ENCODE measurements around the gene ACSM6.

DNA sequence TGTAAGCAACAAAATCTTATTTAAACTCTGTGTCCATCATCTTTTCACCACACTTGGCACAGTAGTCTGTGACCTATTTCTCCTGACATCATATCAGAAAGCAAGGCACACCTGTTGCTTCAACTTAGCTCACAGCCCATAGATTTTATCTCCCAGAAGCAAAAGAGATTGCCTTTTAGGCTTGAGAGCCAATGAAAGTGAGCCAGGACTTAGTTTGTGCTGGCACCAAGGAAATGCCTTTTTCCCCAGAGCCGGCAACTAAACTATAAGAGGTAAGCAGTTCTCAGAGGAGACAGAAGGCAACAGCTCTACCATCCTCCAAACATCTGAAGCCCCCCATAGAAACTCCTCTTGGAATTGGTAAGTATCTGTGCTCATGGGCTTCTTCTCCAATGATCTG lies at the start of gene ACSM6:
- TF ChIP-seq, protein P1, sequence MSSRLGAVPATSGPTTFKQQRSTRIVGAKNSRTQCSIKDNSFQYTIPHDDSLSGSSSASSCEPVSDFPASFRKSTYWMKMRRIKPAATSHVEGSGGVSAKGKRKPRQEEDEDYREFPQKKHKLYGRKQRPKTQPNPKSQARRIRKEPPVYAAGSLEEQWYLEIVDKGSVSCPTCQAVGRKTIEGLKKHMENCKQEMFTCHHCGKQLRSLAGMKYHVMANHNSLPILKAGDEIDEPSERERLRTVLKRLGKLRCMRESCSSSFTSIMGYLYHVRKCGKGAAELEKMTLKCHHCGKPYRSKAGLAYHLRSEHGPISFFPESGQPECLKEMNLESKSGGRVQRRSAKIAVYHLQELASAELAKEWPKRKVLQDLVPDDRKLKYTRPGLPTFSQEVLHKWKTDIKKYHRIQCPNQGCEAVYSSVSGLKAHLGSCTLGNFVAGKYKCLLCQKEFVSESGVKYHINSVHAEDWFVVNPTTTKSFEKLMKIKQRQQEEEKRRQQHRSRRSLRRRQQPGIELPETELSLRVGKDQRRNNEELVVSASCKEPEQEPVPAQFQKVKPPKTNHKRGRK (CRISPR knock-in tag; IDR thresholded peaks at IDR 0.05; ENCODE audit: borderline replicate concordance) = no peak
- TF ChIP-seq CBFB (CRISPR knock-in tag; IDR thresholded peaks at IDR 0.05; ENCODE audit: low read depth) (no peak), SP1 (CRISPR knock-in tag; conservative IDR thresholded peaks at IDR 0.05) (no peak), TEAD1 (CRISPR knock-in tag; IDR thresholded peaks at IDR 0.05) (no peak), ELF4 (CRISPR knock-in tag; IDR thresholded peaks at IDR 0.05; ENCODE audit: low read depth) (no peak), GRHL2 (CRISPR knock-in tag; IDR thresholded peaks at IDR 0.05; ENCODE audit: insufficient replicate concordance, severe bottlenecking) (no peak), ZNF121 (CRISPR knock-in tag; IDR thresholded peaks at IDR 0.05) (no peak), FOXK1 (CRISPR knock-in tag; IDR thresholded peaks at IDR 0.05) (no peak)
- TF ChIP-seq, protein P2, sequence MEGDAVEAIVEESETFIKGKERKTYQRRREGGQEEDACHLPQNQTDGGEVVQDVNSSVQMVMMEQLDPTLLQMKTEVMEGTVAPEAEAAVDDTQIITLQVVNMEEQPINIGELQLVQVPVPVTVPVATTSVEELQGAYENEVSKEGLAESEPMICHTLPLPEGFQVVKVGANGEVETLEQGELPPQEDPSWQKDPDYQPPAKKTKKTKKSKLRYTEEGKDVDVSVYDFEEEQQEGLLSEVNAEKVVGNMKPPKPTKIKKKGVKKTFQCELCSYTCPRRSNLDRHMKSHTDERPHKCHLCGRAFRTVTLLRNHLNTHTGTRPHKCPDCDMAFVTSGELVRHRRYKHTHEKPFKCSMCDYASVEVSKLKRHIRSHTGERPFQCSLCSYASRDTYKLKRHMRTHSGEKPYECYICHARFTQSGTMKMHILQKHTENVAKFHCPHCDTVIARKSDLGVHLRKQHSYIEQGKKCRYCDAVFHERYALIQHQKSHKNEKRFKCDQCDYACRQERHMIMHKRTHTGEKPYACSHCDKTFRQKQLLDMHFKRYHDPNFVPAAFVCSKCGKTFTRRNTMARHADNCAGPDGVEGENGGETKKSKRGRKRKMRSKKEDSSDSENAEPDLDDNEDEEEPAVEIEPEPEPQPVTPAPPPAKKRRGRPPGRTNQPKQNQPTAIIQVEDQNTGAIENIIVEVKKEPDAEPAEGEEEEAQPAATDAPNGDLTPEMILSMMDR (IDR thresholded peaks at IDR 0.05) = no peak
- TF ChIP-seq, protein P3, sequence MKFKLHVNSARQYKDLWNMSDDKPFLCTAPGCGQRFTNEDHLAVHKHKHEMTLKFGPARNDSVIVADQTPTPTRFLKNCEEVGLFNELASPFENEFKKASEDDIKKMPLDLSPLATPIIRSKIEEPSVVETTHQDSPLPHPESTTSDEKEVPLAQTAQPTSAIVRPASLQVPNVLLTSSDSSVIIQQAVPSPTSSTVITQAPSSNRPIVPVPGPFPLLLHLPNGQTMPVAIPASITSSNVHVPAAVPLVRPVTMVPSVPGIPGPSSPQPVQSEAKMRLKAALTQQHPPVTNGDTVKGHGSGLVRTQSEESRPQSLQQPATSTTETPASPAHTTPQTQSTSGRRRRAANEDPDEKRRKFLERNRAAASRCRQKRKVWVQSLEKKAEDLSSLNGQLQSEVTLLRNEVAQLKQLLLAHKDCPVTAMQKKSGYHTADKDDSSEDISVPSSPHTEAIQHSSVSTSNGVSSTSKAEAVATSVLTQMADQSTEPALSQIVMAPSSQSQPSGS (CRISPR knock-in tag; IDR thresholded peaks at IDR 0.05; ENCODE audit: borderline replicate concordance, low read depth) = no peak
- TF ChIP-seq, protein P4, sequence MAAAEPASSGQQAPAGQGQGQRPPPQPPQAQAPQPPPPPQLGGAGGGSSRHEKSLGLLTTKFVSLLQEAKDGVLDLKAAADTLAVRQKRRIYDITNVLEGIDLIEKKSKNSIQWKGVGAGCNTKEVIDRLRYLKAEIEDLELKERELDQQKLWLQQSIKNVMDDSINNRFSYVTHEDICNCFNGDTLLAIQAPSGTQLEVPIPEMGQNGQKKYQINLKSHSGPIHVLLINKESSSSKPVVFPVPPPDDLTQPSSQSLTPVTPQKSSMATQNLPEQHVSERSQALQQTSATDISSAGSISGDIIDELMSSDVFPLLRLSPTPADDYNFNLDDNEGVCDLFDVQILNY (CRISPR knock-in tag; IDR thresholded peaks at IDR 0.05) = no peak

All from WTC11 (cell line).